Nephron progenitor cell (in vitro differentiated cells): ENCODE data around the gene COL5A2.

Source experiments
- DNase-seq: peaks from one replicate; pipeline ENCODE4 v3.0.0; 2021
- H3K27ac Mint-ChIP-seq: 2 replicates; pipeline ENCODE4 v1.8.0; 2021; ENCODE audit warnings: mild to moderate bottlenecking, moderate library complexity, mixed read lengths
- H3K27me3 Mint-ChIP-seq: 2 replicates; pipeline ENCODE4 v1.8.0; 2021; ENCODE audit warnings: mild to moderate bottlenecking, low read depth, mixed read lengths; ENCODE audit not compliant: poor library complexity
- H3K36me3 Mint-ChIP-seq: 2 replicates; pipeline ENCODE4 v1.8.0; 2021; ENCODE audit warnings: low read depth, mixed read lengths
- H3K4me1 Mint-ChIP-seq: 2 replicates; pipeline ENCODE4 v1.8.0; 2021; ENCODE audit warnings: mixed read lengths
- H3K4me3 Mint-ChIP-seq: 2 replicates; pipeline ENCODE4 v1.8.0; 2021; ENCODE audit warnings: mild to moderate bottlenecking, moderate library complexity, mixed read lengths
- H3K9me3 Mint-ChIP-seq: 2 replicates; pipeline ENCODE4 v1.8.0; 2021; ENCODE audit warnings: mild to moderate bottlenecking, moderate library complexity, mixed read lengths
- CTCF ChIP-seq: fragments of 200-600 bp; sonication (generic); IDR thresholded peaks from 2 replicates; pipeline ENCODE4 v1.5.0; 2021; ENCODE audit warnings: antibody characterized with exemption

COL5A2 gene

GRCh38 chr2:188986839-188987238, 192.7 kb downstream of the COL5A2 start:
- TF ChIP-seq CTCF, result no peak
- Mint-ChIP-seq H3K4me3 (no peak overlapping the region), H3K27me3 (no peaks in the 10 kb centered on the region), H3K9me3 (no peaks in the 10 kb centered on the region), H3K27ac (peak overlapping the region; percentile 7), H3K4me1 (no peaks in the 10 kb centered on the region), H3K36me3 (peaks cover 6% of the 10 kb centered on the region)
- no peak for DNase-seq

- H3K9me3 Mint-ChIP-seq, result no peaks in the 10 kb centered on the region
- no peak for TF ChIP-seq CTCF
- peaks cover 3% of the 10 kb centered on the region for H3K36me3 Mint-ChIP-seq
- peaks cover 2% of the 10 kb centered on the region for H3K4me1 Mint-ChIP-seq
- no peaks in the 10 kb centered on the region for H3K27me3 Mint-ChIP-seq
- no peak overlapping the region for H3K27ac Mint-ChIP-seq
- no peak for DNase-seq
- H3K4me3 Mint-ChIP-seq, result no peak overlapping the region
Observed at GRCh38 chr2:188984680-188985079, 194.9 kb downstream of the COL5A2 start.

- no peaks in the 10 kb centered on the region for H3K9me3 Mint-ChIP-seq
- peaks cover 8% of the 10 kb centered on the region for H3K4me1 Mint-ChIP-seq
- no peak for TF ChIP-seq CTCF
- no peak overlapping the region for H3K27ac Mint-ChIP-seq
- no peak overlapping the region for H3K4me3 Mint-ChIP-seq
- H3K36me3 Mint-ChIP-seq, result no peaks in the 10 kb centered on the region
- no peaks in the 10 kb centered on the region for H3K27me3 Mint-ChIP-seq
- no peak for DNase-seq
Observed at GRCh38 chr2:188984065-188984491, 195.5 kb downstream of the COL5A2 start.

GRCh38 chr2:188983427-188984064, 196.0 kb downstream of the COL5A2 start:
- H3K27ac Mint-ChIP-seq, result no peak overlapping the region
- no peaks in the 10 kb centered on the region for H3K36me3 Mint-ChIP-seq
- H3K4me1 Mint-ChIP-seq, result peaks cover 13% of the 10 kb centered on the region
- no peak overlapping the region for H3K4me3 Mint-ChIP-seq
- H3K9me3 Mint-ChIP-seq, result no peaks in the 10 kb centered on the region
- no peak for DNase-seq
- H3K27me3 Mint-ChIP-seq, result no peaks in the 10 kb centered on the region
- peak; percentile 42 for TF ChIP-seq CTCF
